K562 (cell line): Measurements from ENCODE around the gene CFAP221. TPM values are rescaled to one million over a fixed set of nuclear protein-coding genes. Genes with fewer than 3 reads are reported as not detected.

Source experiments
- ATAC-seq: fragments of 200-7000 bp; cut with Tn5 transposase; 3 replicates; pipeline ENCODE4 v1.9.1; 2020; ENCODE audit warnings: moderate library complexity
- BruUV-seq: library from RNA; stranded (reverse); fragments of 400-500 nt; replicated peaks from 2 replicates; lab custom pipeline; 2021; lab: Mats Ljungman, UMichigan
- CTCF ChIA-PET: fragments of 300-600 bp; formaldehyde crosslinking; extraction: SDS; loops from one replicate; lab custom pipeline; 2021; ENCODE audit warnings: low intra/inter-chr PET ratio; lab: Yijun Ruan, JAX
- POLR2A ChIA-PET: fragments of 300-600, 350-650 bp; sonication (Branson Sonifier 250); formaldehyde crosslinking; extraction: SDS; loops from one replicate; lab custom pipeline; 2021; ENCODE audit warnings: antibody characterized with exemption, inconsistent platforms; lab: Yijun Ruan, JAX
- DNase-seq, 4 experiments: peaks; one replicate each; pipeline versions ENCODE4 v3.0.0 to v3.0.0-alpha.2; 2011 to 2018; ENCODE audit warnings: low spot score in 3 of 4, mixed read lengths in 3 of 4; ENCODE audit errors: extremely low read depth in 1 of 4
- FAIRE-seq: peaks from 2 replicates; lab custom pipeline; 2011; peaks lifted over from hg19 to GRCh38; lab: Jason Lieb, UNC
- H2AFZ ChIP-seq: 2 replicates; pipeline ENCODE4 v1.6.0; 2011; ENCODE audit warnings: low read depth, low read length, control low read depth, inconsistent platforms
- H3K27ac ChIP-seq: fragments of 200-600 bp; 3 replicates; pipeline ENCODE4 v1.8.0; 2011; ENCODE audit warnings: low read depth, mild to moderate bottlenecking, control low read depth, inconsistent platforms, low read length, moderate library complexity, mixed read lengths; ENCODE audit errors: extremely low read depth
- H3K27me3 ChIP-seq, 2 experiments: fragments of 300-600 bp in 1 of 2; 2 replicates in 1 of 2; 3 replicates in 1 of 2; pipeline versions ENCODE4 v1.6.0 to v1.8.0; 2011; ENCODE audit warnings: inconsistent platforms in 2 of 2, low read length in 2 of 2, mild to moderate bottlenecking in 1 of 2, mixed read lengths in 1 of 2, moderate library complexity in 1 of 2; ENCODE audit not compliant: control insufficient read depth in 2 of 2, insufficient read depth in 2 of 2
- H3K36me3 ChIP-seq: fragments of 300-600 bp; 3 replicates; pipeline ENCODE4 v1.8.0; 2011; ENCODE audit warnings: mild to moderate bottlenecking, low read length, inconsistent platforms; ENCODE audit not compliant: control insufficient read depth, insufficient read depth
- H3K4me1 ChIP-seq, 2 experiments: fragments of 200-600 bp in 1 of 2; replicated peaks in 1 of 2; 2 replicates in 1 of 2; 3 replicates in 1 of 2; pipeline versions ENCODE4 v1.5.1 to v1.8.0; 2011; ENCODE audit warnings: inconsistent platforms in 2 of 2, low read length in 2 of 2, mild to moderate bottlenecking in 1 of 2, mixed read lengths in 1 of 2, moderate library complexity in 1 of 2; ENCODE audit not compliant: control insufficient read depth in 2 of 2, insufficient read depth in 2 of 2
- H3K4me2 ChIP-seq: 2 replicates; pipeline ENCODE4 v1.6.1; 2011; ENCODE audit warnings: low read length, control low read depth, inconsistent platforms, mixed read lengths; ENCODE audit not compliant: insufficient read depth
- H3K4me3 ChIP-seq: fragments of 200-600 bp; sonication (generic), shearing (Covaris generic); 2 replicates; pipeline ENCODE4 v1.5.1; 2016; ENCODE audit warnings: control low read depth, inconsistent platforms
- H3K79me2 ChIP-seq: fragments of 200-600 bp; 3 replicates; pipeline ENCODE4 v1.8.0; 2011; ENCODE audit warnings: low read length, inconsistent platforms; ENCODE audit not compliant: control insufficient read depth, insufficient read depth
- H3K9ac ChIP-seq, 2 experiments: 2 replicates each; pipeline versions ENCODE4 v1.6.0 to v1.6.1; 2011; ENCODE audit warnings: low read depth in 2 of 2, low read length in 2 of 2, control low read depth in 1 of 2, inconsistent platforms in 1 of 2, mild to moderate bottlenecking in 1 of 2, mixed read lengths in 1 of 2; ENCODE audit not compliant: insufficient read depth in 1 of 2
- H3K9me1 ChIP-seq: one replicate; pipeline ENCODE4 v1.6.0; 2011; ENCODE audit warnings: inconsistent platforms, mild to moderate bottlenecking, low read length, moderate library complexity; ENCODE audit not compliant: control insufficient read depth, insufficient read depth
- H3K9me3 ChIP-seq: replicated peaks from 2 replicates; pipeline ENCODE4 v1.5.1; 2011; ENCODE audit warnings: low read depth, low read length, inconsistent platforms; ENCODE audit not compliant: control insufficient read depth, insufficient read depth
- H4K20me1 ChIP-seq: replicated peaks from 2 replicates; pipeline ENCODE4 v1.6.1; 2011; ENCODE audit warnings: low read length, inconsistent platforms, mixed read lengths; ENCODE audit not compliant: control insufficient read depth, insufficient read depth
- CREB1 ChIP-seq, 2 experiments: sonication (generic) in 1 of 2; formaldehyde crosslinking in 1 of 2; IDR thresholded peaks; 2 replicates each; pipeline versions ENCODE4 v1.6.1 to v1.8.0; 2012 to 2022; ENCODE audit warnings: inconsistent platforms in 1 of 2, mild to moderate bottlenecking in 1 of 2, missing genetic modification reagents in 1 of 2, moderate library complexity in 1 of 2
- ELK1 ChIP-seq: sonication (generic); formaldehyde crosslinking; IDR thresholded peaks from 2 replicates; pipeline ENCODE4 v1.8.1; 2022; ENCODE audit warnings: missing genetic modification reagents
- FOXO4 ChIP-seq: fragments of 450-650 bp; formaldehyde crosslinking; IDR thresholded peaks from 2 replicates; pipeline ENCODE4 v1.4.0; 2020; ENCODE audit warnings: mild to moderate bottlenecking, moderate library complexity
- KLF10 ChIP-seq: fragments of 250-450 bp; sonication (Bioruptor Pico); IDR thresholded peaks from 2 replicates; pipeline ENCODE4 v1.6.1; 2021; ENCODE audit warnings: matching md5 sums
- MCM3 ChIP-seq: fragments of 450-650 bp; IDR thresholded peaks from 2 replicates; pipeline ENCODE4 v1.6.1; 2016
- NFIC ChIP-seq: fragments of 450-650 bp; IDR thresholded peaks from 2 replicates; pipeline ENCODE4 v1.6.1; 2017; ENCODE audit warnings: mild to moderate bottlenecking, inconsistent platforms
- TCFL5 ChIP-seq: fragments of 250-450 bp; sonication (Bioruptor Pico); conservative IDR thresholded peaks from 2 replicates; pipeline ENCODE4 v1.6.1; 2021; ENCODE audit warnings: mild to moderate bottlenecking, moderate library complexity, matching md5 sums
- U2AF1 ChIP-seq: fragments of 200-400 bp; formaldehyde crosslinking; optimal IDR thresholded peaks from 2 replicates; pipeline ENCODE3; 2017; ENCODE audit warnings: mild to moderate bottlenecking, low read depth, low read length, moderate library complexity
- VEZF1 ChIP-seq: fragments of 200-800 bp; sonication (Bioruptor generic); IDR thresholded peaks from 2 replicates; pipeline ENCODE4 v1.6.1; 2017; ENCODE audit warnings: missing genetic modification characterization, missing compliant biosample characterization
- ZNF212 ChIP-seq: fragments of 450-650 bp; formaldehyde crosslinking; IDR thresholded peaks from 2 replicates; pipeline ENCODE4 v1.4.0; 2020; ENCODE audit warnings: mild to moderate bottlenecking
- ZNF512 ChIP-seq: IDR thresholded peaks from 2 replicates; pipeline ENCODE4 v1.6.1; 2016; ENCODE audit warnings: missing genetic modification characterization, missing compliant biosample characterization
- ZNF609 ChIP-seq: sonication (generic); formaldehyde crosslinking; IDR thresholded peaks from 2 replicates; pipeline ENCODE4 v1.8.1; 2023; ENCODE audit warnings: missing genetic modification reagents, mild to moderate bottlenecking, borderline replicate concordance
- WGBS: fragments of 100-300 bp; shearing (Covaris generic); methylation state at CpG from one replicate; pipeline ENCODE4 v1.1.6; 2016; ENCODE audit warnings: low coverage, mixed read lengths; ENCODE audit not compliant: insufficient coverage; ENCODE audit errors: missing lambda C conversion rate; 5-methylcytosine and 5-hydroxymethylcytosine counted together
- in situ Hi-C: fragments of 300-500 bp; cut with MboI; formaldehyde crosslinking; loops from 4 replicates; pipeline ENCODE4 v1.15.0; 2018; ENCODE audit warnings: inconsistent platforms, mixed read lengths
- intact Hi-C: fragments of 100-400 bp; cut with micrococcal nuclease; formaldehyde crosslinking; loops from 2 replicates; pipeline ENCODE4 v1.14.2; 2022
- polyA plus RNA-seq, 8 experiments: library from polyadenylated mRNA; depleted of rRNA in 4 of 8; stranded (reverse) in 5 of 8; unstranded in 3 of 8; fragments of >200 nt; fragmentation: Nextera tagmentation in 2 of 8; fragmentation: Illumina TruSeq in 1 of 8; extraction: Ambion mirVana in 2 of 8; extraction: Trizol in 1 of 8; gene quantifications; 2 replicates each; pipeline versions ENCODE4 v1.2.1 to v1.2.3, GENCODE V29; 2011 to 2014; ENCODE audit warnings: inconsistent platforms in 1 of 8, missing spikeins in 1 of 8
- total RNA-seq, 7 experiments: library from RNA; depleted of rRNA in 6 of 7; stranded (reverse); fragments of >200 nt in 6 of 7; fragmentation: Illumina TruSeq in 2 of 7; extraction: Trizol in 2 of 7; gene quantifications; 2 replicates each; pipeline versions ENCODE4 v1.2.1 to v1.2.3, GENCODE V29; 2011 to 2021; ENCODE audit warnings: low replicate concordance in 1 of 7

CFAP221 gene
- total and polyA plus RNA-seq, 9 of the 15 experiments (the other 6 are each of a cell fraction or from before 2014, with no cell fraction given) = 0.09 to 1.4 (median 0.65) TPM

- H2AFZ ChIP-seq = no peak overlapping the region
- H3K4me1 ChIP-seq = no peaks in the 10 kb centered on the region
- no peaks in the 10 kb centered on the region for H3K36me3 ChIP-seq
- no peak for FAIRE-seq
- in situ Hi-C loops = no loop called here
- no peak for ATAC-seq
- H3K79me2 ChIP-seq = no peaks in the 10 kb centered on the region
- no peak overlapping the region for H3K27ac ChIP-seq
- intact Hi-C loops = no loop called here
- H3K9ac ChIP-seq = no peak overlapping the region
- H3K4me3 ChIP-seq = no peak overlapping the region
- no TSS peak for BruUV-seq
- CTCF ChIA-PET = no interaction called here
- no peaks in the 10 kb centered on the region for H4K20me1 ChIP-seq
- WGBS = 31% methylated on average over 2 of the region's 2 CpGs
- DNase-seq = no peak
- no peaks in the 10 kb centered on the region for H3K9me1 ChIP-seq
- H3K4me2 ChIP-seq = no peak overlapping the region
- no peaks in the 10 kb centered on the region for H3K9me3 ChIP-seq
- H3K27me3 ChIP-seq = no peaks in the 10 kb centered on the region
- POLR2A ChIA-PET = interaction anchor here (1.6 kb wide), 1 partner anchor 16 kb away, joined by 3 read pairs; no protein-coding TSS in a partner anchor
- TF ChIP-seq ZNF609 (CRISPR knock-in tag) = no peak
- no peak for TF ChIP-seq ELK1
- TF ChIP-seq ZNF512 (tag) = no peak
- no peak for TF ChIP-seq VEZF1 (CRISPR knock-in tag)
- TF ChIP-seq NFIC = no peak
- no peak for TF ChIP-seq U2AF1
- no peak for TF ChIP-seq ZNF212
- TF ChIP-seq CREB1 (IDR thresholded peaks at IDR 0.05) = no peak
- TF ChIP-seq CREB1 (CRISPR knock-in tag; IDR thresholded peaks at IDR 0.05) = no peak
- no peak for TF ChIP-seq KLF10
- TF ChIP-seq FOXO4 = no peak
- no peak for TF ChIP-seq TCFL5 (CRISPR knock-in tag)
- no peak for TF ChIP-seq MCM3
These were observed 21.2 kb downstream of the CFAP221 start for GRCh38 chr2:119565481-119565880.
